ENCODE data around the gene TMPRSS3.
A peak's percentile ranks its signal among the peaks of the same experiment; 100 is the strongest.
"Not testable (repeated sequence)": the region's sequence is repeated elsewhere in the genome, so short reads cannot be mapped to it uniquely, and the experiment has no call there.

The TMPRSS3 gene

GRCh38 chr21:42427809-42428419, 32.1 kb upstream of the TMPRSS3 start:
- DNase-seq, result no peak

DNA sequence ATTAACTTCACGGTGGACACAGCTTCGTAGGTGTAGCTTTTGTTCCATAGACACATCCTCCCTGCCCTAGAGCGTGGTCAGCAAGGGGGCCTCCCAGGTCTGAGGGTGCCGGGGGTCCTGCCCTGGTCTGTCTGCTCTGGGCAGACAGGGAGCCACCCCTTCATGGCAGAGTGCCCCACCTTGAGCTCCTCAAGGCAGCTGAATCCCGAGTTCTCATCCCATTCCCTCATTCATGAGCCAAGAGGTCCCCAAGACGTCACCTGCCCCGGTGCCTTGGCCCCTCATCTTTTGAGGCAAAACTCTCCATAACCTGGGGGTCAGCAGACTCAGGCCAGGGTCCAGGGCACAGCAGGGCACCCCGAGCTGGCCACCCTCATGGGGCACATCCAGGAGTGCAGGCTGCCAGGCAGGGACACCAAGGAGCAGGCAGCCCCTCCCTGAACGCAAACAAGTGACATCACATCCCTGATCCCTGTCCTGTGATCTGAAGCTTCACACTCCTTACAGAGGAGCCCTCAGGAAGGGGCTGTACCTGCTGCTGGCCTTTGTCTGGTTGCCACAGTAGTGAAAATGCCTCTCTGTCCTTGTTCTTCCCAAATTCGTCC, 31.1 kb upstream of the TMPRSS3 start:
- no peak for DNase-seq

DNA sequence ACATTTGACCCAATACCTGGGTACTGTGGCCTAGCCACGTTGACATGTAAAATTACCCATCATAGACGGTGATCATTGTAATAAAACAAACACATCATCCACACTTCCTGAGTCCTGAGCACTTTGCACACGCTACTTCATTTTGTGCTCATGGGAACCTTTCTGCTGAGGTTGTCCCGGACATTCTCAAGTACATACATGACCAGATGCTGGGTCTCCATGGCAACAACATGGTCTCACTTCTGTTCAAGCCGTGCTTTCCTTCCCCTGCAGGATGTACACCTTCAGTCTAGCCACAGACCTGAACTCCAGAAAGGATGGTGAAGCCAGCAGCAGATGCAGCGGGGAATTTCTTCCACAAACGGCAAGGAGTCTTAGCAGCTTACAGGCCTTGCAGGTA, 30.6 kb upstream of the TMPRSS3 start:
- DNase-seq, result no peak

GRCh38 chr21:42425591-42425990, 29.7 kb upstream of the TMPRSS3 start:
- DNase-seq, result no peak

GRCh38 chr21:42424914-42425541, 29.2 kb upstream of the TMPRSS3 start:
- DNase-seq, result peak in 1 of 2 donors; percentile 76

DNA sequence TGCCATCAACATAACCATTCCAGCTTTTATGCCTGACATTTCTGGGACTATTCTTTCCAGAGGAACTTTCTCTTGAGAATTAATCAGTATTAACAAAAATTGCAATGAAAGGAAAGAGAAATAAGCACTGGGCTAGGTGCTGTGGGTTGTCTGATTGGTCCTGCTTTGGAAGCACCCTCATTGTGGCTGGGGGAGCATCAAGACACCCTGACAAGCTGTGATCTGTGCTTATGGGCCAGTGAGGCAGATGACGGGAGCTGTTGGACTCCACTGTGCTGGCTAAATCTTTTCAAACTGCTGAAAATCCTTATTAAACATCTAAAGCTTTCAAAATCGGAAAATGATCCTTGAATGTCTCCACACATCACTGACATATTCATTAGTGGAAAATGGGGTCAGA, 27.8 kb upstream of the TMPRSS3 start:
- DNase-seq, result no peak

DNA sequence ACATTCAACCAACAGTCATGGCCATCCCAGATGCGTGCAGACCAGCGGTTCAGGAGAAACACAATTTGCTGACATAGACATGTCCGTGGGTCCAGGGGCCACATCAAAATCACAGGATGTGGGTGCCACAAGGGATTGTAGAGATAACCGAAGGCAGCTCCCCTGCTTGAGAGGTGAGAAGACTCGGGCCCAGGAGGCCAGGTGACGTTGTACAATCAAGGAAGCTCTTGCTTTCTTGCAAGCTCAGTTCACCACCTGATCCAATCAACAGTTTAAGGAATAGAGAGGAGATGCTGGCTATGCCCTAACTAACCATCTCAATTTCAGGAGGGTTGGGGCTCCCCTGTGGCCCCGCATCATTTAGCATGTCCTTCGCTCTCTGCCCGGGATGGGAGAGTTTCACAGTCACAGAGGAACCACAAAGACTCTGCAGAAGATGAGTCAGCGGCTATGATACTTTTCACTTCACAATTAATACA, 27.4 kb upstream of the TMPRSS3 start:
- DNase-seq, result no peak

DNA sequence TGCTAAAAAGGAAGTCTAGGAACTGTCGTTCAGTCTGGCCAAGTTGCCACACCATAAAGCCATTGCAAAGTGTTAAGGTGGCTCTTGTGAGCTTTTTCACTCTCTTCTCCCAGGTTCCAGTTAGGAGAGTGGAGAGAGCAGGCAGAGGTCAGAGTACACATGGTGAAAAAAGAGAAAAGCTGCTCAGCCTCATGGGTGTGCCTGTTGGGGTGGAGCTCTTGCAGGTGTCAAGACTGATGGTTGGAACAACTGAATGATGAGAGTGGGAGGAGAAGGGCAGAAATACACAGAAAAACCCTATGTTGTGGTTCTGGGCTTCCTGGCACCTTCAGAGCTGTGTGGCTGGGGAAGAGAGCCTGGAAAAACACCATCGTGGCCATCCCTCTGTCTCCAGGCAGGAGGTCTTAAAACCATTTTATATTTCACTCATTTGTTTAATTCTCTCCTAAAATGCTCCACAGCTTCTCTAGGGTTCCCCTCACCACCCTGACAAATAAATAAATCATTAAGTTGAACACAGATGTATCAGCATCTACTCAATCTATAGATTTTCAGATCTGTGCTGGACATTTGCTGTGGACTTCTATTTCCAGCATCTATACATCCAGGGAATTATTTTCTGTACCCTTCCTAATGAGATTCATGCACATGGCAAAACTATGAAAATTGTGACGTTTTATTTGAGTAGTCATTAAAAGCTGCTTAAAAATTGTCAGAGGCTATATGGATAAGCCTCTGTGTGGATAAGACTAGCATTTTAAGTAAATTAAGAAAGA, 25.4 kb upstream of the TMPRSS3 start:
- DNase-seq, result no peak

- no peak for DNase-seq
Observed at GRCh38 chr21:42419845-42420244, 24.0 kb upstream of the TMPRSS3 start.

DNA sequence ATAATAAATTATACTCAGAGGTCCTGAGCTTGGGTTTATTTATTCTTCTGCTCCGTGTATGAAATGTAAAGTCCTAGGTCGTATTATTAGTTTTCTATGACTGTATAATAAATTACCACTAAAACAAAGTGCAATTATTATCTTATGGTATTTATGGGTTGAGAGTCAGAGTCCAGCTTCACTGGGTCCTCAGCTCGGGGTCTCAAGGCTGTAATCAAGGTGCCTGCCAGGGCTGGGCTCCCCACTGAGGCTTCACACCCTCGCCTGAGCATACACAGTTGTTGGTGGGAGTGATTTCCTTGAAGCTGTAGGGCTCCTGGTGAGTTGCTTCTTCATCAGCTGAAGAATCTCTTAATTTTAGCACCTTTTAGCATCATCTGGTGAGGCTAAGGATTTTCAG, 23.0 kb upstream of the TMPRSS3 start:
- DNase-seq, result no peak

GRCh38 chr21:42417533-42417932, 21.7 kb upstream of the TMPRSS3 start:
- DNase-seq, result no peak

- no peak for DNase-seq
Observed at GRCh38 chr21:42414928-42415769, 19.3 kb upstream of the TMPRSS3 start.

DNA sequence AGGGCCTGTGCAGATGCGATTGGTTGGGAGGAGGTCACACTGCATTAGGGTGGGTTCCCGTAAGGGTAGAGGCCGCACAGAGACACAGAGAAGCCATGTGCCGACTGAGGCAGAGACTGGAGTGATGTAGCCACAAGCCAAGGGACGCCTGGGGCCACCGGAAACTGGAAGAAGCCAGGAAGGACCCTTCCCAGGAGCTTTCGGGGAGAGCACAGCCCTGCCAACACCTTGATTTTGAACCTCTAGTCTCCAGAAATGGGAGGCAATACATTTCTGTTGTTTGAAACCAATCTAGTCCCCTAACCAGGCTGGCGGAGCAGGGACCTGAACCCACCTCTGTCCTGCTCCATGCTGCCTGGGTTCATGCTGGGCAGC, 18.7 kb upstream of the TMPRSS3 start:
- DNase-seq, result no peak

- DNase-seq, result no peak
Observed at GRCh38 chr21:42414066-42414465, 18.2 kb upstream of the TMPRSS3 start.

DNA sequence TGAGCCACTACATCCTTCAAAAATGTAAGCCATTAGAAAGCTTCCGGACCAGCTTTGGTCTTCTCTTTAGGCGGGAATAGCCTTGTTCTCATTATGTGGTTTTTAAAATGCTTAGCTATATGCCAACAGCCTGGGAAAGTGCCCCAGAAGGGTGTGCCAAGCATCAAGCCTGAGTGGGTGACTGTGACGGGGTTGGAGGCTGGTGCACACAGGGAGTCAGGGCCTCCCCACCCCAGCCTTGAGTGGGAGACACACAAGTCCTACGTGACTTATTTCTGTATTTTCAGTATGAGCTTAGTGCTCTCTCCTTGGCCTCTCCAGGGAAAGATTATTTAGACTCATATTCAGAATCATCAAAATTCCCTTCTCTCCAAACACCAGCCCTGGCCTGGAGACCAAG, 17.6 kb upstream of the TMPRSS3 start:
- DNase-seq, result no peak

GRCh38 chr21:42413093-42413492, 17.2 kb upstream of the TMPRSS3 start:
- no peak for DNase-seq

- DNase-seq, result no peak
Observed at GRCh38 chr21:42412636-42412933, 16.7 kb upstream of the TMPRSS3 start.

GRCh38 chr21:42411891-42412635, 16.2 kb upstream of the TMPRSS3 start:
- DNase-seq, result no peak

DNA sequence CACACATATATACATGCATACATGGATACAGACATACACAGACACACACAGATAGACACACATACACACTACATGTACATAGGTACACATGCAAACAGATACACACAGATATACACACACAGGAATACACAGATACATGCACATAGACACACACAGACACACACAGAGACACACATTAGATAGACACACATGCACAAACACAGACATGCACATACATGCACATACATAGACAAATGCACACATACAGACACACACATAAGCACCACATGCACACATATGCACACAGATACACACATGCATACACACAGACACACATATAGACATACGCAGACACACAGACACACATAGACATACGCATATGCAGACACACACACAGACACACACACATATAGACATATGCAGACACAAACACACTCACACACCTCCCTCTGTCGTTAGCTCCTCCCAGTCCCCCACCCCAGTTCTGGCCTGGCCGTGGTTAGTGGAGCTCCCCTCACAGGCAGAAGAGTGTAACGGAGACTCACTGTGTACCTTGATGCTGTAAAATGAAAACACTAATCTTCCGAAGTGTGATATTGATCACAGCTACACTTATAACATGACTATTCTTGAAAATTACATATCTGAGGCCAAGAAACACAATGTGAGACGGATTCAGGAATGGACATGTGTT, 15.5 kb upstream of the TMPRSS3 start:
- no peak for DNase-seq

DNA sequence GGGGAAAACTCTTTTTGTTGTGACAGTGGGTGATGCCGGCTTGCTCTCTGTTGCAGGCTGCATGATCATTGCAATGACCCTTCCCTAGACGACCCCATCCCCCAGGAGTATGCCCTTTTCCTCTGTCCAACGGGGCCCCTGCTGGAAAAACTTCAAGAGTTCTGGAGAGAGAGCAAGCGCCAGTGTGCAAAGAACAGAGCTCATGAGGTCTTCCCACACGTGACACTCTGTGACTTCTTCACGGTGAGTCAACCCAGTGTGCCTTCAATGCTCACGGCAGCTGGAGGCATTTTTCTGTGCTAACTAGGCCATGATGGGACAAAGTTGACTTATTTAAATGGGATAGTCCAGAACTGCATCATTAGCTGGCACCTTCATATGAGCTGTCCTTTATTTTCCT, 13.5 kb upstream of the TMPRSS3 start:
- DNase-seq, result no peak

DNA sequence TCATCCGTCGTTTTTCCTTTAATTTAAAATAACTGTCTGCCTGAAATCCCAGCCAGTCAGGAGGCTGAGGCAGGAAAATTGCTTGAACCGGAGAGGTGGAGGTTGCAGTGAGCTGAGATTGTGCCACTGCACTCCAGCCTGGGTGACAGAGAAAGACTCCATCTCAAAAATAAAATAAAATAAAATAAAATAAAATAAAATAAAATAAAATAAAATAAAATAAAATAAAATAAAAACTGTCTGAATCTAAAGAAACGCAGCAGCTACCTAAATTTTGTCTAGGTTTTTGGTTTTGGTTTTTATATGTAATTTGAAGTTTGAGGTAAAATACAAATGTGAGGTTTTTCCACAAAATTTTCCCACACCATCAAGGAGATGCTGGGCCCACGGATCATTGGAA, 12.9 kb upstream of the TMPRSS3 start:
- not testable (repeated sequence) for DNase-seq

DNA sequence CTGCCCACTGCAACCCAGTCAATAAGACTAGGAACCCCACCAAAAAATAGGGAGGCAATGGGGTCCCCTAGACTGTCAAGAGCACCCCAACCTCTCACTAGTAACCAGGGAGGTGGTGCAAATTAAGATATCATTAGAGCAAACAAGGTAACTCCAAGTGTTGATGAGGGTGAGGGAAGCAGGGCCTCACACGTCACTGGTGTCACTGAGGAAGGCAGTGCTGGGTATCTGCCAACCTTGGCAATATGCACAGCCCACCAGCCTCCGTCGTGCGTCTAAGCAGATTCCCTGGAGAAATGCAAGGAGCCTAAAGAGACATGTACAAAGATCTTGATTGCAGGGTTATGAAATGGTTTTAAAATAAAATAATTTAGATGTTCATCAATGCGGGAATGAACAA, 11.6 kb upstream of the TMPRSS3 start:
- DNase-seq, result no peak
